ENCODE results near the gene ARHGEF28.

ARHGEF28 gene

DNA sequence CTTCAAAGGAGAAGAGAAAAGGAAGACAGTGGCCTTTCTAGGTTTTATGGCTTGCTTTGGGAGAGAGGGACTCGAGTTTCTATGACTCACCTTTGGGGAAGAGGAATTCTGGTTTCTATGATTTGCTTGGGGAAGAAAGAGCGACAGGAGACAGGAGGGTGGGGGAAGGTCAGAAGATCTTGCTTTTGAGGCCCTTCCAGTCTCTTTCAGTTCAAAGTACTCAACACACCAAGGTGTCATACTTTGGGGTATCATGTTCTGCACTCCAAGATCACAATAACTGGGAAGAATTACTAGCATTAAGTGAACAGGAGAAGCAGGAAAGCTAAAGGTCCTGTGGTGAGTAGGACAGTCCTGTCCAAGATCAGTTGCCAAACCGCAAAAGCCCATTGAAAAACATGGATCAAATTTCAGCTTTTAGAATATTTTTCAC lies 324.5 kb downstream of the ARHGEF28 start:
- H3K27me3 ChIP-seq (ENCODE audit: insufficient read depth, poor library complexity, severe bottlenecking): no peaks in the 10 kb centered on the region
- no peak for DNase-seq (ENCODE audit: low read depth in 1 of 2, low spot score in 1 of 2)
- TF ChIP-seq SPI1 (IDR thresholded peaks at IDR 0.05; ENCODE audit: borderline replicate concordance, low read depth) (no peak), GABPA (IDR thresholded peaks at IDR 0.05; ENCODE audit: low read depth) (no peak), POLR2AphosphoS5 (IDR thresholded peaks at IDR 0.05; ENCODE audit: low read depth) (no peak)
- TF ChIP-seq, protein P1, sequence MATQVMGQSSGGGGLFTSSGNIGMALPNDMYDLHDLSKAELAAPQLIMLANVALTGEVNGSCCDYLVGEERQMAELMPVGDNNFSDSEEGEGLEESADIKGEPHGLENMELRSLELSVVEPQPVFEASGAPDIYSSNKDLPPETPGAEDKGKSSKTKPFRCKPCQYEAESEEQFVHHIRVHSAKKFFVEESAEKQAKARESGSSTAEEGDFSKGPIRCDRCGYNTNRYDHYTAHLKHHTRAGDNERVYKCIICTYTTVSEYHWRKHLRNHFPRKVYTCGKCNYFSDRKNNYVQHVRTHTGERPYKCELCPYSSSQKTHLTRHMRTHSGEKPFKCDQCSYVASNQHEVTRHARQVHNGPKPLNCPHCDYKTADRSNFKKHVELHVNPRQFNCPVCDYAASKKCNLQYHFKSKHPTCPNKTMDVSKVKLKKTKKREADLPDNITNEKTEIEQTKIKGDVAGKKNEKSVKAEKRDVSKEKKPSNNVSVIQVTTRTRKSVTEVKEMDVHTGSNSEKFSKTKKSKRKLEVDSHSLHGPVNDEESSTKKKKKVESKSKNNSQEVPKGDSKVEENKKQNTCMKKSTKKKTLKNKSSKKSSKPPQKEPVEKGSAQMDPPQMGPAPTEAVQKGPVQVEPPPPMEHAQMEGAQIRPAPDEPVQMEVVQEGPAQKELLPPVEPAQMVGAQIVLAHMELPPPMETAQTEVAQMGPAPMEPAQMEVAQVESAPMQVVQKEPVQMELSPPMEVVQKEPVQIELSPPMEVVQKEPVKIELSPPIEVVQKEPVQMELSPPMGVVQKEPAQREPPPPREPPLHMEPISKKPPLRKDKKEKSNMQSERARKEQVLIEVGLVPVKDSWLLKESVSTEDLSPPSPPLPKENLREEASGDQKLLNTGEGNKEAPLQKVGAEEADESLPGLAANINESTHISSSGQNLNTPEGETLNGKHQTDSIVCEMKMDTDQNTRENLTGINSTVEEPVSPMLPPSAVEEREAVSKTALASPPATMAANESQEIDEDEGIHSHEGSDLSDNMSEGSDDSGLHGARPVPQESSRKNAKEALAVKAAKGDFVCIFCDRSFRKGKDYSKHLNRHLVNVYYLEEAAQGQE (IDR thresholded peaks at IDR 0.05; ENCODE audit: insufficient replicate concordance, low read depth): no peak
- TF ChIP-seq, protein P2, sequence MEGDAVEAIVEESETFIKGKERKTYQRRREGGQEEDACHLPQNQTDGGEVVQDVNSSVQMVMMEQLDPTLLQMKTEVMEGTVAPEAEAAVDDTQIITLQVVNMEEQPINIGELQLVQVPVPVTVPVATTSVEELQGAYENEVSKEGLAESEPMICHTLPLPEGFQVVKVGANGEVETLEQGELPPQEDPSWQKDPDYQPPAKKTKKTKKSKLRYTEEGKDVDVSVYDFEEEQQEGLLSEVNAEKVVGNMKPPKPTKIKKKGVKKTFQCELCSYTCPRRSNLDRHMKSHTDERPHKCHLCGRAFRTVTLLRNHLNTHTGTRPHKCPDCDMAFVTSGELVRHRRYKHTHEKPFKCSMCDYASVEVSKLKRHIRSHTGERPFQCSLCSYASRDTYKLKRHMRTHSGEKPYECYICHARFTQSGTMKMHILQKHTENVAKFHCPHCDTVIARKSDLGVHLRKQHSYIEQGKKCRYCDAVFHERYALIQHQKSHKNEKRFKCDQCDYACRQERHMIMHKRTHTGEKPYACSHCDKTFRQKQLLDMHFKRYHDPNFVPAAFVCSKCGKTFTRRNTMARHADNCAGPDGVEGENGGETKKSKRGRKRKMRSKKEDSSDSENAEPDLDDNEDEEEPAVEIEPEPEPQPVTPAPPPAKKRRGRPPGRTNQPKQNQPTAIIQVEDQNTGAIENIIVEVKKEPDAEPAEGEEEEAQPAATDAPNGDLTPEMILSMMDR (IDR thresholded peaks at IDR 0.05; ENCODE audit: insufficient read depth, low read length): no peak

DNA sequence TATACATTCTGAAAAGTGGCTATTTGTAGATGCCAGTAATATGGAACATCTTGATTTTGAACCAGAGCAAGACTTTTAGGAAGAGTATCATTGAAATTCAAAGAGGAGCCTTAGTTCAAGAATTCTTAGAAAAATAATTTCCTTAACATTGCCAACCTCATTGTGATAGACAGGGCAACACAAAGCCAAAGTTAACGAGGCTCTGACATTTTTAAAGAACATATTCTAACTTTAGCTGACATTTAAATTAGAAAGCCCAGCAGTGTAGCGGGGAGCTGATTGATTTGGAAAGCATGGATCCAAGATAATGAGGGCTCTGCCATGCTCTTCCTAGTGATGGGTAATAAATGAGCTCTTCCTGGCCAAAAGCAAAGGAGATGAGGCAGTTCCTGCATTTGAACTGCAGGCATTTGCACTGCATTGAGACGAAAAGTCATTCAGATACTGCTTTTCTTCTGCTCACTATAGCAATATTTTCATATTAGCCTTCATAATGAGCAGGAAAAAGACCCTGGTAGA lies 325.0 kb downstream of the ARHGEF28 start:
- DNase-seq (ENCODE audit: low read depth in 1 of 2, low spot score in 1 of 2): no peak
- TF ChIP-seq SPI1 (IDR thresholded peaks at IDR 0.05; ENCODE audit: borderline replicate concordance, low read depth) (no peak), POLR2AphosphoS5 (IDR thresholded peaks at IDR 0.05; ENCODE audit: low read depth) (no peak), GABPA (IDR thresholded peaks at IDR 0.05; ENCODE audit: low read depth) (no peak)
- TF ChIP-seq, protein P1 (IDR thresholded peaks at IDR 0.05; ENCODE audit: insufficient replicate concordance, low read depth): no peak
- TF ChIP-seq, protein P2 (IDR thresholded peaks at IDR 0.05; ENCODE audit: insufficient read depth, low read length): no peak
- Histone ChIP-seq H3K27me3 (ENCODE audit: insufficient read depth, poor library complexity, severe bottlenecking) (no peaks in the 10 kb centered on the region), H3K27ac (replicated peaks) (no peak overlapping the region), H3K4me3 (replicated peaks; ENCODE audit: insufficient read depth, low read length) (no peak overlapping the region)

More for the DNA sequence above, 324.5 kb downstream of the ARHGEF28 start:
- Histone ChIP-seq H3K4me3 (replicated peaks; ENCODE audit: insufficient read depth, low read length) (no peak overlapping the region), H3K27ac (replicated peaks) (no peak overlapping the region)

DNA sequence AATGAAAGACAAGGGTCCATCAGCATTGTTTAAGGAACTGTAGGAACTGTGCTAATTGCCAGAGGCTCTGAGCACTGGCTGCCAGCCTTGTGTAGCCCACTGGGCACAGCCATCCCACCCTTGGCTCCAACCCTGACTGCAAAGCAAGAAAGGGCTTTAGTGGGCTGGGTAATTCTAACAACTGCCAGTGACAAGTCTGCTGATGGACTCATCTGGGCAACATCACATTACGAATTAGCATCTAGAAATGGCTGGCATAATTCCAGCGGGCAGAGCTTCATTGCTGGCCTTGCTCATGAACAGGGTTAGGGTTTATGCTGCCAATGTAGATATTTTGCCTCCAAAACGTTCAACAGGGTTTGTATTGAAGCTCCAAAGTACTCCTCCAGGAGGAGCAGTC lies 326.9 kb downstream of the ARHGEF28 start:
- Histone ChIP-seq H3K27me3 (ENCODE audit: insufficient read depth, poor library complexity, severe bottlenecking) (no peaks in the 10 kb centered on the region), H3K4me3 (replicated peaks; ENCODE audit: insufficient read depth, low read length) (no peak overlapping the region), H3K27ac (replicated peaks) (no peak overlapping the region)
- TF ChIP-seq, protein P2 (IDR thresholded peaks at IDR 0.05; ENCODE audit: insufficient read depth, low read length): no peak
- TF ChIP-seq SPI1 (IDR thresholded peaks at IDR 0.05; ENCODE audit: borderline replicate concordance, low read depth): no peak
- TF ChIP-seq POLR2AphosphoS5 (IDR thresholded peaks at IDR 0.05; ENCODE audit: low read depth): no peak
- TF ChIP-seq GABPA (IDR thresholded peaks at IDR 0.05; ENCODE audit: low read depth): no peak
- TF ChIP-seq, protein P1 (IDR thresholded peaks at IDR 0.05; ENCODE audit: insufficient replicate concordance, low read depth): no peak
- no peak for DNase-seq (ENCODE audit: low read depth in 1 of 2, low spot score in 1 of 2)

Data from HL-60 (cell line).